A549 treated with AZD2906 at 1 μM for 4 hours (cell line): ENCODE measurements around the gene MAPK8IP3. TPM values are rescaled to one million over a fixed set of nuclear protein-coding genes. Genes with fewer than 3 reads are reported as not detected.

ENCODE experiments used
- total RNA-seq: library from RNA; stranded (reverse); fragments of 200-300 nt; extraction: Qiagen RNA extraction; gene quantifications from 5 replicates; pipeline ENCODE4 v1.2.3, GENCODE V29; 2022

MAPK8IP3 gene, protein sequence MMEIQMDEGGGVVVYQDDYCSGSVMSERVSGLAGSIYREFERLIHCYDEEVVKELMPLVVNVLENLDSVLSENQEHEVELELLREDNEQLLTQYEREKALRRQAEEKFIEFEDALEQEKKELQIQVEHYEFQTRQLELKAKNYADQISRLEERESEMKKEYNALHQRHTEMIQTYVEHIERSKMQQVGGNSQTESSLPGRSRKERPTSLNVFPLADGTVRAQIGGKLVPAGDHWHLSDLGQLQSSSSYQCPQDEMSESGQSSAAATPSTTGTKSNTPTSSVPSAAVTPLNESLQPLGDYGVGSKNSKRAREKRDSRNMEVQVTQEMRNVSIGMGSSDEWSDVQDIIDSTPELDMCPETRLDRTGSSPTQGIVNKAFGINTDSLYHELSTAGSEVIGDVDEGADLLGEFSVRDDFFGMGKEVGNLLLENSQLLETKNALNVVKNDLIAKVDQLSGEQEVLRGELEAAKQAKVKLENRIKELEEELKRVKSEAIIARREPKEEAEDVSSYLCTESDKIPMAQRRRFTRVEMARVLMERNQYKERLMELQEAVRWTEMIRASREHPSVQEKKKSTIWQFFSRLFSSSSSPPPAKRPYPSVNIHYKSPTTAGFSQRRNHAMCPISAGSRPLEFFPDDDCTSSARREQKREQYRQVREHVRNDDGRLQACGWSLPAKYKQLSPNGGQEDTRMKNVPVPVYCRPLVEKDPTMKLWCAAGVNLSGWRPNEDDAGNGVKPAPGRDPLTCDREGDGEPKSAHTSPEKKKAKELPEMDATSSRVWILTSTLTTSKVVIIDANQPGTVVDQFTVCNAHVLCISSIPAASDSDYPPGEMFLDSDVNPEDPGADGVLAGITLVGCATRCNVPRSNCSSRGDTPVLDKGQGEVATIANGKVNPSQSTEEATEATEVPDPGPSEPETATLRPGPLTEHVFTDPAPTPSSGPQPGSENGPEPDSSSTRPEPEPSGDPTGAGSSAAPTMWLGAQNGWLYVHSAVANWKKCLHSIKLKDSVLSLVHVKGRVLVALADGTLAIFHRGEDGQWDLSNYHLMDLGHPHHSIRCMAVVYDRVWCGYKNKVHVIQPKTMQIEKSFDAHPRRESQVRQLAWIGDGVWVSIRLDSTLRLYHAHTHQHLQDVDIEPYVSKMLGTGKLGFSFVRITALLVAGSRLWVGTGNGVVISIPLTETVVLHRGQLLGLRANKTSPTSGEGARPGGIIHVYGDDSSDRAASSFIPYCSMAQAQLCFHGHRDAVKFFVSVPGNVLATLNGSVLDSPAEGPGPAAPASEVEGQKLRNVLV (N-terminal part only)
- total RNA-seq: 33.2 to 65.4 TPM (median 50.0 TPM) in 5 replicates

GRCh38 chr16:1705688-1706385 is at the start of gene MAPK8IP3:
TSS of gene MAPK8IP3 (plus strand) at chr16:1706195. CDS start at chr16:1706340, 145 bp downstream.

GRCh38 chr16:1677942-1678499 is 28.0 kb upstream of the MAPK8IP3 start, which contains the start of gene JPT2:
TSS of gene JPT2 (plus strand) at chr16:1678279. CDS start at chr16:1678313, 34 bp downstream.

DNA sequence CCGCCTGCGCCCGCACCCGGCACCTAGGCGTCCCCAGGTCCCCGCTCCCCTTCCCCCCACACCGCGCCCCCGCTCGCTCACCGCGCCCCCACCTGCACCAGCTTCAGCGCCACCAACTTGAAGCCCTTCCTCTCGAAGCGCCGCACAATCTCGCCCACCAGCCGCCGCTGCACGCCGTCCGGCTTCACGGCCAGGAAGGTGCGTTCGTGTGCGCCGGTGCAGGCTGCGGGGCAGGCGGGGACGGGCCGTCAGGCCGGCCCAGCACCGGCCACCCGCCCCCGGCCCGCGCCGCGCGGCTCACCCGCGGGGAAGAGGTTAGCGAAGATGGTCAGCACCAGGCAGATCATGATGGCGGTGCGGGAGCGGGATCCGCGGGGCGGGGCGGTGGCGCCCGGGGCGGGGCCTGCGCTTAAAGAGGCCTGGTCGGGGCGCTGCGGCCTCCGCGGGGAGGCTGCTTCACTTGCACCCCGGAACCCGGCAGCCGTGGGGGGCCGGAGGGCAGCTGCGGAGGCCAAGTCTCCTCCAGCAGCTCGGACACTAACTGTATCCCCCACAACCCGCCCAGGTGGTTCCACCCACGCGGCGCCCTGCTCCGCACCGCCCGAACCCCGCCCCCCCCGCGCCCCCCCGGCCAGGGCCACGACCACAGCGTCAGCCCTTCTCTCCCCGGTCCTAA is 65.3 kb downstream of the MAPK8IP3 start, which contains the start of gene NME3:
Gene NME3, minus strand, starts transcription at position 356 of the 676 bp plus-strand sequence. Its CDS starts 9 bp downstream, at position 347.

DNA sequence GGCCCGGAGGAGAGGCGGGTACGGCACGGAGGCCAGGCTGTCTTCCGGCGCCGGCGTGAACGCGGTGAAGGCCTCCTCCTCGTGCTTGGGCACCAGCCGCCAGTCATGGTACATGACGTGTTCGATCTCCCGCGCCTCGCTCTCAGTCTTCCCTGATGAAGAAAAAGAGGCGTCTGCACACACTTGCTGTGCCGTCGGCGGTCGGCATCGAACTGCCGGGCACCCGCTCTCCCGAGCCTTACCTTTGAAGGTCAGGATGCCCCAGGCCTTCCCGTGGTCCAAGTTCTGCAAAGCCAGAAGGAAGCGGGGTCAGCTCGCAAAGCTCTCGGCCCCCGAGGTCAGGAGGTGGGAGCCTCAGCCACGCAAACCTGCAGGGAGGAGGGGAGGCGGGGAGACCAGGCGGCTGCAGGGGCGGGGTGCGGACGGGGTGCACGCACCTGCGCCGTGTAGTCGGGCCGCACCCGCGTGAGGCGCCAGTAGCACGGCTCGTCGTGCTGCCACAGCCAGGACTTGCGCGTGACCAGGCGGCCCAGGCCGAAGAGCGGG is 66.4 kb downstream of the MAPK8IP3 start, which contains the start of gene EME2:
Gene EME2, plus strand, starts transcription at position 449 of the 546 bp plus-strand sequence. CDS start 418 bp downstream, outside the sequence.

DNA sequence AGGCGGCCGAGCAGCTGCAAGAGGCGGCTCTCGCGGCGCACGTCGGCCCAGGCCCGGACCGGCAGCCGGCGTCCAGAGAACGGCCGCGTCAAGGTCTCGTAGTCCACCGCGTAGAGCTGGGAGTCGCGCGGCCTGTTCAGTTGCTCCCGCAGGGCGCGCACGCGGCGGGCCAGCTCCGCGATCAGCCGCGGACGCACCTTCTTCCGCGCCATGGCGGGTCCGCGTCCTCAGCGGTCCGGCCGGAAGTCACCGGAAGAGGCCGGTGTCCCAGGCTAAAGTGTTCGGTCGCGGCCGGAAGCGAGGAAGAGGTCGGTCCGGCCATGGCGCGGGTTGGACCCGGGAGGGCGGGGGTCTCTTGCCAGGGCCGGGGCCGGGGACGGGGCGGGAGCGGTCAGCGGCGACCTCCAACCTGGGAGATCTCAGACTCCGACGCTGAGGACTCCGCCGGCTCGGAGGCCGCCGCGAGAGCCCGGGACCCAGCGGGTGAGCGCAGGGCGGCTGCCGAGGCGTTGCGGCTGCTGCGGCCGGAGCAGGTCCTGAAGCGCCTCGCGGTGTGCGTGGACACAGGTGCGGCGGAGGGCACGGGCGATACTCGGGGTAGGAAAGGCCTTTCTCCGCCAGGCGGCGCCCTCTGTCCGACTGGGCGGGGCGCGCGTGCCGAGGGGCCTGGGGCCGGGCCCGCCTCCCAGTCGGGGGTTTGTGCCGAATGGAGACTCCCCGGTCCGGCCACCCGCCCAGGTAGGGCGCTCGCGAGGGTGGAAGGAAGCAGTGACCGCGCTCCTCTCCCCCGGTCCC is 67.1 kb downstream of the MAPK8IP3 start, which contains the start of gene MRPS34:
Gene MRPS34, minus strand, starts transcription at position 227 of the 795 bp plus-strand sequence. Its CDS starts 15 bp downstream, at position 212.

DNA sequence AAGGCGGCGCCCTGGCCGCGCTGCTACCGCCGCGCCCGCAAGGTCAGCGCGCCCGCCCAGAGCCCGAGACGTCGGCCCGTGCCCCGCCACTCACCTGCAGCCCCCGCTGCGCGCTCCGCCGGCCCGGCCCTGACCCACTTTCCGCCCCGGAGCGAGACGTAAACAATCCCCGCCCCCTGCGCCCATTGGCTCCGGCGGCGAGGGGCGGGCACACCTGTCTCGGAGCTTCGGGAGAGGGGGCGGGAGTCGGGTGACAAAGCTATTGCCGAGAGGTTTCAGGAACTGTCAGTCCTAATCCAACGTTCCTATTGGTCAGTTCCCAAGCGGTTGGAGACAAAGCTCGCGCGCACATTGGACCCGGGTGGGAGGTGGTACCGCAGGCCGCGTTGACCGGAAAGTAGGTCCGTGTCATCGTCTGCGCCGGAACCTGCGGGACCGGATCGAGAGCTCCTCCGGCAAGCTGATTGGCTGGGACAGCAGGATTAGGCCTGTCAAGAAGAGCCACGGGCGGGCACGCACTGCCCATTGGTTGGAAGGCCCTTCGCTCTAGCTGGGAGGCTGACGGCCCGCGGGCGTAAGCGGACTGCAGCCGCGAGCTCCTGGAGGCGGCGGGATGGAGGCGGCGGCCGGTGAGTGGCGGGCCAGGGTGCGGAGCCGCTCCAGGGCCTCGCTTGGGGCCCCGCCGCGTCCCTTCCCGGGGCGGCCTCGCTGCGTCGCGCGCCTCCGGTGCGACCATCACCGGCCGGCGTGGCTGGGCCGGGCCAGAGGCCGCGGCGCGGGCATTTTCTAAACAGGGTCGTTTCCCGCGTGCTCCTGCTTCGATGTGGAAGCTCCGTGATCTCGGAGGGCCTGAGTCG is 76.6 kb downstream of the MAPK8IP3 start, which contains the start of the genes NUBP2 and SPSB3:
Gene NUBP2, plus strand, starts transcription at position 553 of the 857 bp plus-strand sequence. Its CDS starts 61 bp downstream, at position 614.
Gene SPSB3, minus strand, starts transcription at position 164 of the 857 bp plus-strand sequence. CDS start 1,088 bp downstream, outside the sequence.

DNA sequence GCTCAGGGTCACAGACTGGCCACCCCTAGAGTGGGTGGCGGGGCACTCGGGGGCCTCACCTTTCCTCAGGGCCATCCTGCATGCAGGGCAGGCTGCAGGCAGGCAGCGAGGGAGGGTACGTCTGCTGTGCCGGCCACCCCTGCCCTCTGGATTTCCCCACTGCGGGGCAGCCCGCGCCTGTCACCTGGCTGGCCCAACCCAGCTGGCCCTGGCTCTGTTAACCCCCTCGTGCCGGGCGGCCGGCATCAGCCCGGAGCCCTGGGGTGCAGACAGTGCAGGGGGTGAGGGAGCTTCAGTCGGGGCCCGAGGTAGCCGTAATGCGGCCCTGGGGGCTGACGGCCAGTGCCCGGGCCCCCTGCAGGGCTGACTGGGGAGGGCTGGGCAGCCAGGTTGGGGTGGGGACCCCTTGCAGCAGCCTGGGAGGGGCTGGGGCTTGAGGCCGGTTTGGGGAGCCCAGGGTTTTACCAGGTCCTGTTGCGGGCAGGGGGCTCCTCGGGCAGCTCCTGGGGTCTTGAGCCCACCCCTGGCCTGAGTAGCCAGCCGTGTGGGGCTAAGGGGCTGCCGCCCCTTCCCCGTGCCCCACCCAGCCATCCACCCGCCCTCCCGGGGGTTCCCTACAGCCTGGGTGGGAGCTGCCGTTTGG is 87.7 kb downstream of the MAPK8IP3 start, which contains the start of gene IGFALS:
Gene IGFALS, minus strand, starts transcription at position 128 of the 643 bp plus-strand sequence. Its CDS starts 53 bp downstream, at position 75.

Other genes with a start within 250 kb of the MAPK8IP3 start
- gene CLCN7, start 231.2 kb upstream of the MAPK8IP3 start, total RNA-seq: 61.5 to 77.6 TPM (median 71.6 TPM) in 5 replicates
- 0.03 TPM in 1 of 5 replicates, not detected in the others for gene PTX4, start 217.3 kb upstream of the MAPK8IP3 start, total RNA-seq
- gene TELO2, start 212.8 kb upstream of the MAPK8IP3 start, total RNA-seq: 25.9 to 42.3 TPM (median 36.3 TPM) in 5 replicates
- 0.08 to 0.11 TPM (median 0.09 TPM) in 4 of 5 replicates, not detected in the other for gene TMEM204, start 172.5 kb upstream of the MAPK8IP3 start, total RNA-seq
- gene IFT140, start 94.1 kb upstream of the MAPK8IP3 start, total RNA-seq: 7.5 to 9.6 TPM (median 8.9 TPM) in 5 replicates
- gene CRAMP1, start 93.8 kb upstream of the MAPK8IP3 start, total RNA-seq: 12.9 to 15.9 TPM (median 14.6 TPM) in 5 replicates
- gene JPT2, start 27.9 kb upstream of the MAPK8IP3 start, total RNA-seq: 159 to 225 TPM (median 167 TPM) in 5 replicates
- 27.8 to 65.4 TPM (median 62.1 TPM) in 5 replicates for gene NME3, start 65.3 kb downstream of the MAPK8IP3 start, total RNA-seq
- gene EME2, start 66.6 kb downstream of the MAPK8IP3 start, total RNA-seq: 5.9 to 12.6 TPM (median 8.3 TPM) in 5 replicates
- gene MRPS34, start 66.9 kb downstream of the MAPK8IP3 start, total RNA-seq: 151 to 264 TPM (median 250 TPM) in 5 replicates
- 19.3 to 30.3 TPM (median 29.5 TPM) in 5 replicates for gene SPSB3, start 76.4 kb downstream of the MAPK8IP3 start, total RNA-seq
- gene NUBP2, start 76.8 kb downstream of the MAPK8IP3 start, total RNA-seq: 60.7 to 88.7 TPM (median 83.0 TPM) in 5 replicates
- gene IGFALS, start 87.5 kb downstream of the MAPK8IP3 start, total RNA-seq: 0.03 to 0.18 TPM (median 0.06 TPM) in 4 of 5 replicates, not detected in the other
- 57.8 to 76.0 TPM (median 74.4 TPM) in 5 replicates for gene HAGH, start 120.6 kb downstream of the MAPK8IP3 start, total RNA-seq
- 46.8 to 52.1 TPM (median 49.6 TPM) in 5 replicates for gene FAHD1, start 121.0 kb downstream of the MAPK8IP3 start, total RNA-seq
- 1.2 to 2.2 TPM (median 1.4 TPM) in 5 replicates for gene MEIOB, start 166.0 kb downstream of the MAPK8IP3 start, total RNA-seq
- 1.1 to 2.1 TPM (median 2.0 TPM) in 5 replicates for gene HS3ST6, start 212.2 kb downstream of the MAPK8IP3 start, total RNA-seq
- gene MSRB1, start 237.0 kb downstream of the MAPK8IP3 start, total RNA-seq: 32.5 to 43.0 TPM (median 42.2 TPM) in 5 replicates
- gene RPL3L, start 248.5 kb downstream of the MAPK8IP3 start, total RNA-seq: 0.09 to 0.11 TPM (median 0.10 TPM) in 3 of 5 replicates, not detected in the others